Stomach (tissue), 4 donors: ENCODE data around the gene FAM32A.

Source experiments
- CTCF ChIP-seq, 7 experiments: fragments of 450-650 bp in 4 of 7; fragments of 200-600 bp in 3 of 7; sonication (generic) in 3 of 7; IDR thresholded peaks; one replicate each; pipeline ENCODE4 v1.5.1; 2016 to 2019; ENCODE audit warnings: antibody characterized with exemption in 7 of 7, control low read depth in 2 of 7, mild to moderate bottlenecking in 1 of 7
- EP300 ChIP-seq: sonication (generic); formaldehyde crosslinking; IDR thresholded peaks from one replicate; pipeline ENCODE4 v1.6.1; 2017; ENCODE audit warnings: antibody characterized with exemption
- POLR2A ChIP-seq, 4 donors: fragments of 450-650 bp; IDR thresholded peaks; one replicate each; pipeline ENCODE4 v1.6.1; 2016; ENCODE audit warnings: antibody characterized with exemption in 4 of 4, control low read depth in 2 of 4, mild to moderate bottlenecking in 1 of 4, moderate library complexity in 1 of 4
- POLR2AphosphoS5 ChIP-seq, 3 donors: sonication (generic); formaldehyde crosslinking; IDR thresholded peaks; one replicate each; pipeline ENCODE4 v1.6.1; 2016; ENCODE audit warnings: antibody characterized with exemption in 3 of 3

GRCh38 chr19:16204005-16204294 lies 18.7 kb downstream of the FAM32A start:
- no peak for TF ChIP-seq EP300
- no peak for TF ChIP-seq CTCF (IDR thresholded peaks at IDR 0.05)
- no peak for TF ChIP-seq POLR2A (IDR thresholded peaks at IDR 0.05)
- no peak for TF ChIP-seq POLR2AphosphoS5 (IDR thresholded peaks at IDR 0.05)
